OCI-LY3 (cell line): ENCODE data around the gene PTPRCAP.
A peak's percentile ranks its signal among the peaks of the same experiment; 100 is the strongest.

Experiments used
- H2AFZ ChIP-seq: fragments of 200-600, 300-600 bp; shearing (Covaris generic); 2 replicates; pipeline ENCODE4 v1.6.0; 2014; ENCODE audit warnings: antibody characterized with exemption, low read depth, low read length
- H3K27ac ChIP-seq: fragments of 200-600, 300-600 bp; sonication (generic); 2 replicates; pipeline ENCODE4 v1.5.1; 2014; ENCODE audit warnings: mild to moderate bottlenecking, low read length, moderate library complexity, mixed read lengths
- H3K27me3 ChIP-seq: fragments of 200-600, 300-600 bp; sonication (generic); 2 replicates; pipeline ENCODE4 v1.6.1; 2014; ENCODE audit warnings: low read depth, low read length, mixed read lengths
- H3K36me3 ChIP-seq: fragments of 200-600, 300-600 bp; sonication (generic); replicated peaks from 2 replicates; pipeline ENCODE3; 2014; ENCODE audit warnings: low read depth, low read length, mixed read lengths
- H3K4me1 ChIP-seq: fragments of 300-600, 200-600 bp; sonication (generic); 2 replicates; pipeline ENCODE4 v1.6.1; 2014; ENCODE audit warnings: low read length, mixed read lengths
- H3K4me2 ChIP-seq: fragments of 200-600, 300-600 bp; sonication (generic); 2 replicates; pipeline ENCODE4 v1.6.1; 2014; ENCODE audit warnings: low read length, mixed read lengths
- H3K4me3 ChIP-seq: fragments of 300-600, 200-600 bp; sonication (generic); 2 replicates; pipeline ENCODE4 v1.5.1; 2014; ENCODE audit warnings: antibody characterized with exemption, mild to moderate bottlenecking, low read length, moderate library complexity
- H3K79me2 ChIP-seq: fragments of 300-600, 200-600 bp; shearing (Covaris generic); 2 replicates; pipeline ENCODE4 v1.6.1; 2014; ENCODE audit warnings: mild to moderate bottlenecking, low read length, mixed read lengths
- H3K9ac ChIP-seq: fragments of 300-600, 200-600 bp; shearing (Covaris generic); 2 replicates; pipeline ENCODE4 v1.6.0; 2014; ENCODE audit warnings: mild to moderate bottlenecking, low read length, moderate library complexity
- H3K9me3 ChIP-seq: fragments of 200-600, 300-600 bp; shearing (Covaris generic); 2 replicates; pipeline ENCODE4 v1.6.1; 2014; ENCODE audit warnings: low read length, mixed read lengths; ENCODE audit not compliant: insufficient read depth
- H4K20me1 ChIP-seq: fragments of 200-600, 300-600 bp; sonication (generic); 2 replicates; pipeline ENCODE4 v1.6.1; 2016; ENCODE audit warnings: low read length, mixed read lengths; ENCODE audit not compliant: insufficient read depth
- CTCF ChIP-seq: fragments of 200-600, 300-600 bp; sonication (generic); IDR thresholded peaks from 2 replicates; pipeline ENCODE4 v1.5.1; 2014; ENCODE audit warnings: antibody characterized with exemption, low read length, low read depth
- EZH2phosphoT487 ChIP-seq: fragments of 200-600 bp; shearing (Covaris generic); IDR thresholded peaks from 2 replicates; pipeline ENCODE4 v1.6.1; 2018; ENCODE audit warnings: antibody characterized with exemption, mixed run types, low read depth

The PTPRCAP gene

GRCh38 chr11:67465189-67465510 lies 27.7 kb upstream of the PTPRCAP start:
- peak overlapping the region; percentile 73 for H3K27ac ChIP-seq
- no peak for TF ChIP-seq EZH2phosphoT487
- no peak for TF ChIP-seq CTCF
- H3K79me2 ChIP-seq: peaks cover 15% of the 10 kb centered on the region
- H3K4me2 ChIP-seq: peak overlapping the region; percentile 91
- peaks cover 40% of the 10 kb centered on the region for H3K4me1 ChIP-seq
- peak overlapping the region; percentile 90 for H3K4me3 ChIP-seq
- H2AFZ ChIP-seq: no peak overlapping the region
- H3K9ac ChIP-seq: peak overlapping the region; percentile 95
- no peaks in the 10 kb centered on the region for H4K20me1 ChIP-seq
- H3K27me3 ChIP-seq: no peaks in the 10 kb centered on the region
- no peaks in the 10 kb centered on the region for H3K36me3 ChIP-seq
- H3K9me3 ChIP-seq: no peaks in the 10 kb centered on the region

- TF ChIP-seq EZH2phosphoT487 (no peak), CTCF (no peak; the same call in 1 of the 2 replicates)
- peaks cover 40% of the 10 kb centered on the region for H3K4me1 ChIP-seq
- H3K4me3 ChIP-seq: peak overlapping the region; percentile 90
- H4K20me1 ChIP-seq: no peaks in the 10 kb centered on the region
- H3K9ac ChIP-seq: peak overlapping the region; percentile 95
- H3K27ac ChIP-seq: peak overlapping the region; percentile 73
- peak overlapping the region; percentile 91 for H3K4me2 ChIP-seq
- peaks cover 15% of the 10 kb centered on the region for H3K79me2 ChIP-seq
- H3K36me3 ChIP-seq: no peaks in the 10 kb centered on the region
- H2AFZ ChIP-seq: no peak overlapping the region; the same call in 1 of the 2 replicates
- no peaks in the 10 kb centered on the region for H3K27me3 ChIP-seq
- H3K9me3 ChIP-seq: no peaks in the 10 kb centered on the region; the same call in 1 of the 2 replicates
Observed at GRCh38 chr11:67464411-67465188, 27.1 kb upstream of the PTPRCAP start.

GRCh38 chr11:67463680-67464410 lies 26.4 kb upstream of the PTPRCAP start:
- Histone ChIP-seq H4K20me1 (no peaks in the 10 kb centered on the region), H3K4me2 (peak overlapping the region; percentile 90), H2AFZ (no peak overlapping the region), H3K27me3 (no peaks in the 10 kb centered on the region), H3K4me3 (peak overlapping the region; percentile 90), H3K9ac (peak overlapping the region; percentile 95), H3K9me3 (peaks cover 4% of the 10 kb centered on the region; the same call in 1 of the 2 replicates), H3K4me1 (peaks cover 45% of the 10 kb centered on the region), H3K27ac (peak overlapping the region; percentile 54), H3K36me3 (no peaks in the 10 kb centered on the region), H3K79me2 (peaks cover 15% of the 10 kb centered on the region)
- TF ChIP-seq CTCF (no peak), EZH2phosphoT487 (no peak)

GRCh38 chr11:67463186-67463585 lies 25.7 kb upstream of the PTPRCAP start:
- Histone ChIP-seq H3K27ac (no peak overlapping the region), H3K36me3 (no peaks in the 10 kb centered on the region), H4K20me1 (no peaks in the 10 kb centered on the region), H3K4me1 (peaks cover 45% of the 10 kb centered on the region), H3K4me2 (no peak overlapping the region), H3K79me2 (peaks cover 11% of the 10 kb centered on the region), H3K4me3 (no peak overlapping the region), H3K9me3 (peaks cover 4% of the 10 kb centered on the region; the same call in 1 of the 2 replicates), H3K27me3 (no peaks in the 10 kb centered on the region), H3K9ac (no peak overlapping the region), H2AFZ (no peak overlapping the region)
- TF ChIP-seq EZH2phosphoT487 (no peak), CTCF (no peak)
